Measurements from ENCODE around the gene MLH1.

DNA sequence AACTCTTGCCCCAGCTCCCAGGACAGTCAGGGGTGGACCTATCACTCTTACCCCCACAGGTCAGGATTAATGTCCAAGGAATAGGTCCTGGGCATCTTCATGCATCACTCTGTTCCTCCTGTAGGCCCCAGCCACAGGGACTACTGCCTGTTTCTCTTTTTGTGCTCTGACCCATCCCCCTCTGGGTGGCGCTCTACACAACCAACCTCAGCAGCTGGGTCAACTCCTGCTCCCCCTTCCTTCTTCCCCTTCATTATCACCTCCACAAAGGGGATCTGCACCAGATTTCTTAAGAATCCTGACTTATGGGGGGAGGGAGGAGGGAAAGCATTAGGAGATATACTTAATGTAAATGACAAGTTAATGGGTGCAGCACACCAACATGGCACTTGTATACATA lies 36.3 kb upstream of the MLH1 start:
- TF ChIP-seq GATA2 (IDR thresholded peaks at IDR 0.05; ENCODE audit: low read depth, low read length): no peak
- no peak for TF ChIP-seq GATA3 (IDR thresholded peaks at IDR 0.05; ENCODE audit: low read depth, low read length)
